GM10847 (cell line): ENCODE results near the gene ASXL3.

ENCODE experiments used
- POLR2A ChIP-seq: IDR thresholded peaks from 2 replicates; pipeline ENCODE4 v1.6.1; 2011; ENCODE audit not compliant: insufficient read length; ENCODE audit errors: extremely low read depth

Gene ASXL3

GRCh38 chr18:33577685-33578517 is at the start of gene ASXL3:
ASXL3 (plus strand) TSS chr18:33578219; CDS start chr18:33578632, 413 bp downstream.
- TF ChIP-seq POLR2A = no peak

- TF ChIP-seq POLR2A = no peak
These were observed 45.0 kb upstream of the ASXL3 start for GRCh38 chr18:33532978-33533377.

- TF ChIP-seq POLR2A = no peak
These were observed 41.1 kb upstream of the ASXL3 start for GRCh38 chr18:33536904-33537303.

- TF ChIP-seq POLR2A = no peak
These were observed 39.5 kb upstream of the ASXL3 start for GRCh38 chr18:33538418-33539042.

- no peak for TF ChIP-seq POLR2A
These were observed 37.6 kb upstream of the ASXL3 start for GRCh38 chr18:33540392-33540791.

- TF ChIP-seq POLR2A = no peak
These were observed 36.7 kb upstream of the ASXL3 start for GRCh38 chr18:33541316-33541715.

- TF ChIP-seq POLR2A = no peak
These were observed 21.2 kb upstream of the ASXL3 start for GRCh38 chr18:33556846-33557245.

GRCh38 chr18:33557706-33558105 is 20.3 kb upstream of the ASXL3 start:
- TF ChIP-seq POLR2A = no peak

- TF ChIP-seq POLR2A = no peak
These were observed 19.5 kb upstream of the ASXL3 start for GRCh38 chr18:33558529-33558928.

GRCh38 chr18:33560686-33561370 is 17.2 kb upstream of the ASXL3 start:
- TF ChIP-seq POLR2A = no peak

- no peak for TF ChIP-seq POLR2A
These were observed 15.3 kb upstream of the ASXL3 start for GRCh38 chr18:33562741-33563140.

- TF ChIP-seq POLR2A = no peak
These were observed 10.3 kb upstream of the ASXL3 start for GRCh38 chr18:33567705-33568104.

- TF ChIP-seq POLR2A = no peak
These were observed 5.8 kb upstream of the ASXL3 start for GRCh38 chr18:33571998-33572787.

GRCh38 chr18:33573193-33573592 is 4.8 kb upstream of the ASXL3 start:
- TF ChIP-seq POLR2A = no peak

- TF ChIP-seq POLR2A = no peak
These were observed 2.6 kb upstream of the ASXL3 start for GRCh38 chr18:33575451-33575850.
